HEK293 (cell line): ENCODE measurements around the gene TRPM8.
"Not testable (repeated sequence)": the region's sequence is repeated elsewhere in the genome, so short reads cannot be mapped to it uniquely, and the experiment has no call there.

Experiments used
- CTCF ChIA-PET: fragments of 350-600 bp; formaldehyde crosslinking; extraction: SDS; loops from one replicate; lab custom pipeline; 2021; ENCODE audit warnings: antibody characterized with exemption; lab: Yijun Ruan, JAX
- POLR2A ChIA-PET: fragments of 300-600 bp; formaldehyde crosslinking; extraction: SDS; loops from one replicate; lab custom pipeline; 2020; ENCODE audit warnings: antibody characterized with exemption, inconsistent platforms; lab: Yijun Ruan, JAX
- H3K27ac ChIP-seq: fragments of 200-500 bp; sonication (Bioruptor generic); 2 replicates; pipeline ENCODE4 v1.5.1; 2014; ENCODE audit warnings: low read depth, low read length, control low read depth, inconsistent platforms; ENCODE audit errors: extremely low read depth
- H3K36me3 ChIP-seq, 2 experiments: fragments of 200-500 bp in 1 of 2; sonication (Bioruptor generic) in 1 of 2; 1 replicate in 1 of 2; 2 replicates in 1 of 2; pipeline ENCODE4 v1.5.1; 2014 to 2017; ENCODE audit warnings: inconsistent platforms in 2 of 2, low read length in 2 of 2; ENCODE audit not compliant: control insufficient read depth in 2 of 2, insufficient read depth in 1 of 2
- H3K4me1 ChIP-seq: fragments of 200-500 bp; sonication (Bioruptor generic); 2 replicates; pipeline ENCODE4 v1.5.1; 2014; ENCODE audit warnings: mild to moderate bottlenecking, low read length, inconsistent platforms; ENCODE audit not compliant: control insufficient read depth, insufficient read depth
- H3K4me3 ChIP-seq: 2 replicates; pipeline ENCODE4 v1.5.1; 2011; ENCODE audit warnings: low read depth, mild to moderate bottlenecking, control low read depth, low read length, moderate library complexity
- H3K9me3 ChIP-seq: fragments of 200-500 bp; sonication (Bioruptor generic); 2 replicates; pipeline ENCODE4 v1.5.1; 2014; ENCODE audit warnings: low read depth, low read length, inconsistent platforms; ENCODE audit not compliant: control insufficient read depth, insufficient read depth
- EGR2 ChIP-seq: fragments of 450-650 bp; formaldehyde crosslinking; IDR thresholded peaks from 2 replicates; pipeline ENCODE4 v1.5.1; 2016; ENCODE audit warnings: low read depth, missing biosample characterization, missing genetic modification characterization
- FEZF1 ChIP-seq: fragments of 450-650 bp; formaldehyde crosslinking; IDR thresholded peaks from 2 replicates; pipeline ENCODE4 v1.5.1; 2016; ENCODE audit warnings: missing biosample characterization, missing genetic modification characterization
- OVOL3 ChIP-seq: fragments of 450-650 bp; formaldehyde crosslinking; IDR thresholded peaks from 2 replicates; pipeline ENCODE4 v1.5.1; 2016; ENCODE audit warnings: missing biosample characterization, missing genetic modification characterization
- PRDM1 ChIP-seq: fragments of 450-650 bp; formaldehyde crosslinking; IDR thresholded peaks from 2 replicates; pipeline ENCODE4; 2016; ENCODE audit warnings: missing biosample characterization, missing genetic modification characterization
- REPIN1 ChIP-seq: fragments of 450-650 bp; formaldehyde crosslinking; IDR thresholded peaks from 2 replicates; pipeline ENCODE4 v1.5.1; 2017; ENCODE audit warnings: missing biosample characterization, missing genetic modification characterization, low read depth
- SP2 ChIP-seq: fragments of 450-650 bp; formaldehyde crosslinking; IDR thresholded peaks from 2 replicates; pipeline ENCODE4 v1.5.1; 2016; ENCODE audit warnings: missing biosample characterization, missing genetic modification characterization
- YY1 ChIP-seq: fragments of 450-650 bp; formaldehyde crosslinking; IDR thresholded peaks from 2 replicates; pipeline ENCODE4 v1.5.1; 2018; ENCODE audit warnings: missing biosample characterization, missing genetic modification characterization
- ZBTB8A ChIP-seq: fragments of 450-650 bp; formaldehyde crosslinking; IDR thresholded peaks from 2 replicates; pipeline ENCODE4 v1.5.1; 2016; ENCODE audit warnings: missing biosample characterization, missing genetic modification characterization
- ZEB2 ChIP-seq: fragments of 450-650 bp; formaldehyde crosslinking; IDR thresholded peaks from 2 replicates; pipeline ENCODE4 v1.5.1; 2016; ENCODE audit warnings: missing biosample characterization, missing genetic modification characterization
- ZFHX2 ChIP-seq: fragments of 450-650 bp; formaldehyde crosslinking; conservative IDR thresholded peaks from 2 replicates; pipeline ENCODE4 v1.5.1; 2016; ENCODE audit warnings: missing biosample characterization, missing genetic modification characterization
- ZNF10 ChIP-seq: fragments of 450-650 bp; formaldehyde crosslinking; IDR thresholded peaks from 2 replicates; pipeline ENCODE4 v1.5.1; 2017; ENCODE audit warnings: missing biosample characterization, missing genetic modification characterization
- ZNF112 ChIP-seq: fragments of 450-650 bp; formaldehyde crosslinking; IDR thresholded peaks from 2 replicates; pipeline ENCODE4 v1.5.0; 2017; ENCODE audit warnings: missing biosample characterization, missing genetic modification characterization
- ZNF155 ChIP-seq: fragments of 450-650 bp; formaldehyde crosslinking; IDR thresholded peaks from 2 replicates; pipeline ENCODE4 v1.5.1; 2016; ENCODE audit warnings: missing biosample characterization, missing genetic modification characterization
- ZNF169 ChIP-seq: fragments of 450-650 bp; formaldehyde crosslinking; IDR thresholded peaks from 2 replicates; pipeline ENCODE4 v1.5.1; 2016; ENCODE audit warnings: missing biosample characterization, missing genetic modification characterization
- ZNF19 ChIP-seq: fragments of 450-650 bp; formaldehyde crosslinking; IDR thresholded peaks from 2 replicates; pipeline ENCODE4; 2016; ENCODE audit warnings: missing biosample characterization, missing genetic modification characterization, low read depth
- ZNF214 ChIP-seq: fragments of 450-650 bp; formaldehyde crosslinking; IDR thresholded peaks from 2 replicates; pipeline ENCODE4 v1.5.1; 2017; ENCODE audit warnings: missing biosample characterization, mild to moderate bottlenecking, missing genetic modification characterization, borderline replicate concordance
- ZNF23 ChIP-seq: fragments of 450-650 bp; formaldehyde crosslinking; IDR thresholded peaks from 2 replicates; pipeline ENCODE4 v1.5.1; 2016; ENCODE audit warnings: missing biosample characterization, missing genetic modification characterization, borderline replicate concordance
- ZNF324 ChIP-seq: fragments of 450-650 bp; formaldehyde crosslinking; IDR thresholded peaks from 2 replicates; pipeline ENCODE4 v1.5.1; 2016; ENCODE audit warnings: missing biosample characterization, missing genetic modification characterization
- ZNF501 ChIP-seq: fragments of 450-650 bp; formaldehyde crosslinking; IDR thresholded peaks from 2 replicates; pipeline ENCODE4 v1.5.1; 2016; ENCODE audit warnings: missing biosample characterization, missing genetic modification characterization
- ZNF558 ChIP-seq: fragments of 450-650 bp; formaldehyde crosslinking; IDR thresholded peaks from 2 replicates; pipeline ENCODE4 v1.5.1; 2016; ENCODE audit warnings: missing biosample characterization, missing genetic modification characterization
- ZNF658 ChIP-seq: fragments of 450-650 bp; formaldehyde crosslinking; IDR thresholded peaks from 2 replicates; pipeline ENCODE4; 2016; ENCODE audit warnings: missing biosample characterization, missing genetic modification characterization
- ZNF843 ChIP-seq: fragments of 450-650 bp; formaldehyde crosslinking; IDR thresholded peaks from 2 replicates; pipeline ENCODE4 v1.5.1; 2016; ENCODE audit warnings: missing biosample characterization, missing genetic modification characterization
- ZSCAN23 ChIP-seq: fragments of 450-650 bp; formaldehyde crosslinking; IDR thresholded peaks from 2 replicates; pipeline ENCODE4 v1.5.1; 2016; ENCODE audit warnings: missing biosample characterization, missing genetic modification characterization
- TF ChIP-seq, protein P1 (sequence below): fragments of 450-650 bp; formaldehyde crosslinking; IDR thresholded peaks from 2 replicates; pipeline ENCODE4 v1.5.1; 2016; ENCODE audit warnings: missing biosample characterization, missing genetic modification characterization

TRPM8 gene

DNA sequence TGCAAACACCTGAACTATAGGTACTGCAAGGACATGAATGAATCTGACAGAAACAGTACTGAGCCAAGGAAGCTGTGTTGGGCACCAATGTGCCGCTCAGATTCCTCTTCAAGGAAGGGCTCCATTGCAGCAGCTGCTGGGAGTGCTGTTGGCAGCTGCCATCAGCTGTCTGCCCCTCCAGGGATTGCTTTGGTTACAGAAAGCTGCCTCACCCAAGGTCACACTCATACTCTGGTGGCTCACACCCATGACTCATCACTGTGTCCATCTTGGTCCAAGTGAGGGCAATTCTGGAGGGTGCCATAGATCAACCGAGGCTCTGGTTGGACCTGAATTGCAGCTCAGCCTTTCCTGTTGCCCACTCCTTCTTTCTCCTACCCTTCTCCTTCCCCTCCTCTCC is 24.4 kb upstream of the TRPM8 start (continued):
- TF ChIP-seq, protein P1, sequence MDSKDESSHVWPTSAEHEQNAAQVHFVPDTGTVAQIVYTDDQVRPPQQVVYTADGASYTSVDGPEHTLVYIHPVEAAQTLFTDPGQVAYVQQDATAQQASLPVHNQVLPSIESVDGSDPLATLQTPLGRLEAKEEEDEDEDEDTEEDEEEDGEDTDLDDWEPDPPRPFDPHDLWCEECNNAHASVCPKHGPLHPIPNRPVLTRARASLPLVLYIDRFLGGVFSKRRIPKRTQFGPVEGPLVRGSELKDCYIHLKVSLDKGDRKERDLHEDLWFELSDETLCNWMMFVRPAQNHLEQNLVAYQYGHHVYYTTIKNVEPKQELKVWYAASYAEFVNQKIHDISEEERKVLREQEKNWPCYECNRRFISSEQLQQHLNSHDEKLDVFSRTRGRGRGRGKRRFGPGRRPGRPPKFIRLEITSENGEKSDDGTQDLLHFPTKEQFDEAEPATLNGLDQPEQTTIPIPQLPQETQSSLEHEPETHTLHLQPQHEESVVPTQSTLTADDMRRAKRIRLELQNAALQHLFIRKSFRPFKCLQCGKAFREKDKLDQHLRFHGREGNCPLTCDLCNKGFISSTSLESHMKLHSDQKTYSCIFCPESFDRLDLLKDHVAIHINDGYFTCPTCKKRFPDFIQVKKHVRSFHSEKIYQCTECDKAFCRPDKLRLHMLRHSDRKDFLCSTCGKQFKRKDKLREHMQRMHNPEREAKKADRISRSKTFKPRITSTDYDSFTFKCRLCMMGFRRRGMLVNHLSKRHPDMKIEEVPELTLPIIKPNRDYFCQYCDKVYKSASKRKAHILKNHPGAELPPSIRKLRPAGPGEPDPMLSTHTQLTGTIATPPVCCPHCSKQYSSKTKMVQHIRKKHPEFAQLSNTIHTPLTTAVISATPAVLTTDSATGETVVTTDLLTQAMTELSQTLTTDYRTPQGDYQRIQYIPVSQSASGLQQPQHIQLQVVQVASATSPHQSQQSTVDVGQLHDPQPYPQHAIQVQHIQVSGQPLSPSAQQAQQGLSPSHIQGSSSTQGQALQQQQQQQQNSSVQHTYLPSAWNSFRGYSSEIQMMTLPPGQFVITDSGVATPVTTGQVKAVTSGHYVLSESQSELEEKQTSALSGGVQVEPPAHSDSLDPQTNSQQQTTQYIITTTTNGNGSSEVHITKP (tag by site-specific recombination): no peak

GRCh38 chr2:233896253-233896652 is 20.9 kb upstream of the TRPM8 start:
- H3K36me3 ChIP-seq, H3K4me1 ChIP-seq, CTCF ChIA-PET, H3K4me3 ChIP-seq, H3K27ac ChIP-seq, H3K9me3 ChIP-seq, POLR2A ChIA-PET: not testable (repeated sequence)
- peak; percentile 79 for TF ChIP-seq ZFHX2 (tag by site-specific recombination)
- TF ChIP-seq EGR2 (tag by site-specific recombination): peak; percentile 83

DNA sequence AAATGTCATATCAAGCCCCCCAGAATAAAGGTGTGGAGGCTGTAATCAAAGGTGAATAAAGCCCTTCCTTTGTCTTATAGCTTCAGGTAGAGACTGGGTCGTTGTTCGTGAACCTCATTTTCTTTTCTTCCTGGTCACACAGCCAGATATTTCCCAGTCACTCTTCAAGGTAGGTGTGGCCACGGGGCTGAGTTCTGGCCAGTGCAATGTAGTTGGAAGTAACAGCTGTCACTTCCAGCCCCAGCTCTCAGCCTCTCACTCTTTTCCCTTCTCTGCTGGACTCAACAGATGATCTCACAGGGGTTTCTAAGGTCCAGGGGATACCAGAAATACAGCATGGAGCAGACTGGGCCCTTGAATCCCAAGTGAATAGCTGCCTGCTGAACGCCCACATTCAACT is 15.8 kb upstream of the TRPM8 start:
- TF ChIP-seq ZNF214 (tag by site-specific recombination) (no peak), ZBTB8A (tag by site-specific recombination) (no peak), ZNF169 (tag by site-specific recombination) (no peak), SP2 (tag by site-specific recombination) (no peak), ZNF23 (tag by site-specific recombination) (no peak), EGR2 (tag by site-specific recombination) (no peak), ZNF658 (tag by site-specific recombination) (no peak), YY1 (tag by site-specific recombination) (no peak), ZNF112 (tag by site-specific recombination) (no peak), OVOL3 (tag by site-specific recombination) (no peak)
- Histone ChIP-seq H3K9me3 (no peaks in the 10 kb centered on the region), H3K4me1 (no peaks in the 10 kb centered on the region), H3K4me3 (no peak overlapping the region), H3K27ac (no peak overlapping the region), H3K36me3 (no peaks in the 10 kb centered on the region)
- ChIA-PET POLR2A (no interaction called here), CTCF (interaction anchor here (0.6 kb wide), 1 partner anchor 13 kb away, joined by 4 read pairs; no protein-coding TSS in a partner anchor)

DNA sequence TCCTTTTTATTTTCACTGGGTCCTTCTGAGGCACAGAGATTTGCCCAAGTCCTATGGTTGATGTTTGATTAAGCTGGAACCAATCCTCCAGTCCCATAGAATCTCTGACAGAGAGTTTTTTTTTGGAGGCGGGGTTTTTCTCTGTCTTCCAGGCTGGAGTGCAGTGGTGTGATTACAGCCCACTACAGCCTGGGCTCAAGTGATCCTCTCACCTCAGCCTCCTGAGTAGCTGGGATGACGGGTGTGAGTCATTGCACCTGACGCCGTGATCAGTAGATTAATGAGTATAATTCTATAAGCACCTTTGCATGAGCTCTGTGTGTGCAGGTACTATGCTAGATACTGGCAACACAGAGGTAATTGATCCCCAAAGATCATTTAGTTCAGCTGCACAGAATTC is 15.3 kb upstream of the TRPM8 start:
- CTCF ChIA-PET: interaction anchor here (0.6 kb wide), 1 partner anchor 13 kb away, joined by 4 read pairs; no protein-coding TSS in a partner anchor
- POLR2A ChIA-PET: no interaction called here

DNA sequence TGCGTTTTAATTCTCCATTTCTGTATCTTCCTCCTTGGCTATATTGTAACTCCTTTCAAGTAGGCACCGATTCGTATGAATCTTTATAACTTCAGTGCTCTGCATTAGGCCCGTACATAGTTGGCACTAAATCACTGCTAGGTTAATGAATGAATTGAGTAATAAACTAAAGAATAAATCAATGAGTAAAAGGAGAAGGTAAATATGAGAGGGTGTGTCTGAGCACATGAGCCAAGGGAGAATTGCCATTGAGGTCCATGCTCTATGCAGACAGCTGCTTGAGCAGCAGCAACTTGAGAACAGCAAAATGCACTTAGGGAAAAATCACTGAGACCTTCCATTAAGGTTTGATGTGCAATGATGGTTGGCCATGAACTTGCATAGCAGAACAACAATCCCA is 11.2 kb upstream of the TRPM8 start:
- CTCF ChIA-PET: no interaction called here

More for the DNA sequence above, 15.3 kb upstream of the TRPM8 start:
- Histone ChIP-seq H3K9me3 (no peaks in the 10 kb centered on the region), H3K36me3 (no peaks in the 10 kb centered on the region), H3K27ac (no peak overlapping the region), H3K4me3 (no peak overlapping the region), H3K4me1 (no peaks in the 10 kb centered on the region)
- no peak for TF ChIP-seq ZNF324

More for the DNA sequence above, 11.2 kb upstream of the TRPM8 start:
- Histone ChIP-seq H3K27ac (no peak overlapping the region), H3K9me3 (no peaks in the 10 kb centered on the region), H3K36me3 (no peaks in the 10 kb centered on the region), H3K4me3 (no peak overlapping the region)
- TF ChIP-seq ZSCAN23 (tag by site-specific recombination) (no peak), ZNF155 (tag by site-specific recombination) (no peak), ZNF501 (no peak), REPIN1 (tag by site-specific recombination) (no peak), ZNF843 (tag by site-specific recombination) (no peak), ZNF558 (no peak), ZNF10 (tag by site-specific recombination) (no peak), ZNF19 (tag by site-specific recombination) (no peak), PRDM1 (tag by site-specific recombination) (no peak), ZEB2 (tag by site-specific recombination) (no peak), FEZF1 (tag by site-specific recombination) (no peak)
- TF ChIP-seq, all 188 proteins: peak for 0
- H3K4me1 ChIP-seq: no peaks in the 10 kb centered on the region
- POLR2A ChIA-PET: no interaction called here
